GM19240 (cell line): ENCODE data around the gene WNT16.

Source experiments
- DNase-seq: peaks from one replicate; pipeline ENCODE4 v3.0.0; 2011; ENCODE audit warnings: low spot score; ENCODE audit not compliant: insufficient read length

Gene WNT16

GRCh38 chr7:121390617-121391016 lies 61.8 kb downstream of the WNT16 start:
- DNase-seq = no peak
